GM23338 (cell line): ENCODE results near the gene PHLPP2. TPM values are rescaled to one million over a fixed set of nuclear protein-coding genes. Genes with fewer than 3 reads are reported as not detected.

Experiments
- ATAC-seq: fragments of 200-7000 bp; cut with Tn5 transposase; 3 replicates; pipeline ENCODE4 v1.9.1; 2020
- DNase-seq: peaks from one replicate; pipeline ENCODE4 v3.0.0-alpha.2; 2015; ENCODE audit warnings: low spot score
- H2AFZ ChIP-seq: fragments of 200-600 bp; sonication (generic); 2 replicates; pipeline ENCODE4 v1.8.0; 2016; ENCODE audit warnings: antibody characterized with exemption, mild to moderate bottlenecking, moderate library complexity
- H3F3A ChIP-seq: fragments of 200-600 bp; sonication (generic); replicated peaks from 2 replicates; pipeline ENCODE4 v1.8.0; 2017; ENCODE audit warnings: antibody characterized with exemption, mixed run types, low read depth
- H3K27ac ChIP-seq: fragments of 200-600 bp; sonication (generic); 2 replicates; pipeline ENCODE4 v1.6.1; 2016; ENCODE audit warnings: low read depth
- H3K27me3 ChIP-seq: fragments of 200-600 bp; sonication (generic); 2 replicates; pipeline ENCODE4 v1.8.0; 2016; ENCODE audit warnings: mild to moderate bottlenecking, mixed run types, moderate library complexity; ENCODE audit not compliant: insufficient read depth
- H3K36me3 ChIP-seq: fragments of 200-600 bp; sonication (generic); 2 replicates; pipeline ENCODE4 v1.8.0; 2016; ENCODE audit warnings: mild to moderate bottlenecking; ENCODE audit not compliant: insufficient read depth
- H3K4me1 ChIP-seq: fragments of 200-600 bp; sonication (generic); 2 replicates; pipeline ENCODE4 v1.8.0; 2016; ENCODE audit warnings: mild to moderate bottlenecking, moderate library complexity; ENCODE audit not compliant: insufficient read depth
- H3K4me2 ChIP-seq: fragments of 200-600 bp; sonication (generic); 2 replicates; pipeline ENCODE4 v1.7.1; 2017; ENCODE audit warnings: mixed run types
- H3K4me3 ChIP-seq: fragments of 200-600 bp; sonication (generic); 2 replicates; pipeline ENCODE4 v1.6.1; 2016; ENCODE audit warnings: mixed run types
- H3K79me2 ChIP-seq: fragments of 200-600 bp; sonication (generic); replicated peaks from 2 replicates; pipeline ENCODE4 v1.8.0; 2017; ENCODE audit warnings: mild to moderate bottlenecking; ENCODE audit not compliant: insufficient read depth
- H3K9me2 ChIP-seq: fragments of 200-600 bp; sonication (generic); 2 replicates; pipeline ENCODE4 v1.8.0; 2017; ENCODE audit not compliant: insufficient read depth
- H4K20me1 ChIP-seq: fragments of 200-600 bp; sonication (generic); replicated peaks from 2 replicates; pipeline ENCODE4 v1.8.0; 2017; ENCODE audit warnings: mild to moderate bottlenecking; ENCODE audit not compliant: insufficient read depth
- H3K27ac Mint-ChIP-seq: 2 replicates; pipeline ENCODE4 v1.8.0; 2020; ENCODE audit warnings: inconsistent platforms, mild to moderate bottlenecking, moderate library complexity, mixed read lengths
- H3K27me3 Mint-ChIP-seq: 3 replicates; pipeline ENCODE4 v1.8.0; 2022; ENCODE audit warnings: low read depth, mild to moderate bottlenecking, moderate library complexity, mixed read lengths, inconsistent platforms; ENCODE audit not compliant: insufficient read depth, poor library complexity
- H3K36me3 Mint-ChIP-seq: 3 replicates; pipeline ENCODE4 v1.8.0; 2021; ENCODE audit warnings: low read depth, mild to moderate bottlenecking, inconsistent platforms, moderate library complexity, mixed read lengths
- H3K4me1 Mint-ChIP-seq: 3 replicates; pipeline ENCODE4 v1.8.0; 2020; ENCODE audit warnings: mild to moderate bottlenecking, inconsistent platforms, mixed read lengths
- H3K4me3 Mint-ChIP-seq: 3 replicates; pipeline ENCODE4 v1.8.0; 2021; ENCODE audit warnings: moderate library complexity, mild to moderate bottlenecking, inconsistent platforms, mixed read lengths
- H3K9me3 Mint-ChIP-seq: 3 replicates; pipeline ENCODE4 v1.8.0; 2020; ENCODE audit warnings: moderate library complexity, mild to moderate bottlenecking, inconsistent platforms, mixed read lengths
- CREB1 ChIP-seq: fragments of 250-450 bp; sonication (Bioruptor Pico); IDR thresholded peaks from 2 replicates; pipeline ENCODE4 v1.5.0; 2020; ENCODE audit warnings: low read depth, mild to moderate bottlenecking, moderate library complexity
- CTCF ChIP-seq, 2 experiments: fragments of 200-600 bp in 1 of 2; sonication (generic) in 1 of 2; conservative IDR thresholded peaks; 2 replicates each; pipeline versions ENCODE4 v1.5.1 to v1.6.1; 2016 to 2017; ENCODE audit warnings: antibody characterized with exemption in 2 of 2, low read depth in 2 of 2, mild to moderate bottlenecking in 2 of 2, moderate library complexity in 1 of 2
- EZH2 ChIP-seq: fragments of 200-600 bp; sonication (generic); IDR thresholded peaks from one replicate; pipeline ENCODE4 v1.8.0; 2017; ENCODE audit warnings: antibody characterized with exemption, mild to moderate bottlenecking, low read depth; ENCODE audit not compliant: unreplicated experiment
- EZH2phosphoT487 ChIP-seq: fragments of 200-600 bp; sonication (generic); IDR thresholded peaks from one replicate; pipeline ENCODE4 v1.8.1; 2018; ENCODE audit warnings: antibody characterized with exemption; ENCODE audit not compliant: unreplicated experiment
- JUNB ChIP-seq: IDR thresholded peaks from one replicate; pipeline ENCODE4 v1.6.1; 2016; ENCODE audit warnings: antibody characterized with exemption; ENCODE audit not compliant: unreplicated experiment
- NANOG ChIP-seq: IDR thresholded peaks from 2 replicates; pipeline ENCODE4 v1.6.1; 2016; ENCODE audit warnings: antibody characterized with exemption, borderline replicate concordance
- POLR2AphosphoS5 ChIP-seq: IDR thresholded peaks from 2 replicates; pipeline ENCODE4 v1.6.1; 2016; ENCODE audit warnings: antibody characterized with exemption, low read depth
- ZNF114 ChIP-seq: fragments of 250-450 bp; sonication (Bioruptor Pico); IDR thresholded peaks from 2 replicates; pipeline ENCODE4 v1.5.0; 2020; ENCODE audit warnings: mild to moderate bottlenecking, moderate library complexity
- ZNF331 ChIP-seq: fragments of 250-450 bp; sonication (Bioruptor Pico); IDR thresholded peaks from 2 replicates; pipeline ENCODE4 v1.5.0; 2020; ENCODE audit warnings: low read depth, mild to moderate bottlenecking, moderate library complexity
- ZNF462 ChIP-seq: fragments of 250-450 bp; sonication (Bioruptor Pico); IDR thresholded peaks from 2 replicates; pipeline ENCODE4 v1.5.0; 2020; ENCODE audit warnings: mild to moderate bottlenecking, moderate library complexity
- polyA plus RNA-seq: library from polyadenylated mRNA; unstranded; fragments of >200 nt; fragmentation: Nextera tagmentation; extraction: Ambion mirVana; gene quantifications from 2 replicates; pipeline ENCODE4 v1.2.1, GENCODE V29; 2016
- total RNA-seq: library from RNA; depleted of rRNA; stranded (reverse); fragments of >200 nt; shearing (Covaris generic); gene quantifications from 2 replicates; pipeline ENCODE4 v1.2.3, GENCODE V29; 2014
- TF ChIP-seq, protein P1 (sequence below): IDR thresholded peaks from one replicate; pipeline ENCODE4 v1.6.1; 2018; ENCODE audit warnings: antibody characterized with exemption; ENCODE audit not compliant: unreplicated experiment

Gene PHLPP2
- total and polyA plus RNA-seq, 2 experiments from 2014 or later, result 4.2 to 20.5 TPM

DNA sequence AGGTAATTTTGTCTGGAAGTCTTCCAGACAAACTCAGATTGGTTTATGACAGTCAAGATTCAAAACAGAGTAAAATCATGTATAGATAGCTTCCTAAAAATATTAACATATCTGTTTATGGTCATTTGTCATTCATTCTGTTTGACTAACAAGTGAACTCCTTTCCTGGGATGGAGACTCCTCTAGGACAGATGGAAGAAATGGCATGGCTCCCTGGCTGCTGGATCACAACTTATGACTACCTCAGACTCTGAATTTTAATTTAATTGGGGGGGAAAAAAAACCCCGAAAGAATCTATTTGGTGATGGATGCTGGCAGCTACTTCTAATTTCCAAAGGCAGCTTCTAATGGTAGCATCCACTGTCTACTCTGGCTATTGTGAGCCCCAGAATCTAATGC, 34.6 kb downstream of the PHLPP2 start (continued):
- no peak for TF ChIP-seq ZNF462 (CRISPR knock-in tag)
- TF ChIP-seq, protein P1, sequence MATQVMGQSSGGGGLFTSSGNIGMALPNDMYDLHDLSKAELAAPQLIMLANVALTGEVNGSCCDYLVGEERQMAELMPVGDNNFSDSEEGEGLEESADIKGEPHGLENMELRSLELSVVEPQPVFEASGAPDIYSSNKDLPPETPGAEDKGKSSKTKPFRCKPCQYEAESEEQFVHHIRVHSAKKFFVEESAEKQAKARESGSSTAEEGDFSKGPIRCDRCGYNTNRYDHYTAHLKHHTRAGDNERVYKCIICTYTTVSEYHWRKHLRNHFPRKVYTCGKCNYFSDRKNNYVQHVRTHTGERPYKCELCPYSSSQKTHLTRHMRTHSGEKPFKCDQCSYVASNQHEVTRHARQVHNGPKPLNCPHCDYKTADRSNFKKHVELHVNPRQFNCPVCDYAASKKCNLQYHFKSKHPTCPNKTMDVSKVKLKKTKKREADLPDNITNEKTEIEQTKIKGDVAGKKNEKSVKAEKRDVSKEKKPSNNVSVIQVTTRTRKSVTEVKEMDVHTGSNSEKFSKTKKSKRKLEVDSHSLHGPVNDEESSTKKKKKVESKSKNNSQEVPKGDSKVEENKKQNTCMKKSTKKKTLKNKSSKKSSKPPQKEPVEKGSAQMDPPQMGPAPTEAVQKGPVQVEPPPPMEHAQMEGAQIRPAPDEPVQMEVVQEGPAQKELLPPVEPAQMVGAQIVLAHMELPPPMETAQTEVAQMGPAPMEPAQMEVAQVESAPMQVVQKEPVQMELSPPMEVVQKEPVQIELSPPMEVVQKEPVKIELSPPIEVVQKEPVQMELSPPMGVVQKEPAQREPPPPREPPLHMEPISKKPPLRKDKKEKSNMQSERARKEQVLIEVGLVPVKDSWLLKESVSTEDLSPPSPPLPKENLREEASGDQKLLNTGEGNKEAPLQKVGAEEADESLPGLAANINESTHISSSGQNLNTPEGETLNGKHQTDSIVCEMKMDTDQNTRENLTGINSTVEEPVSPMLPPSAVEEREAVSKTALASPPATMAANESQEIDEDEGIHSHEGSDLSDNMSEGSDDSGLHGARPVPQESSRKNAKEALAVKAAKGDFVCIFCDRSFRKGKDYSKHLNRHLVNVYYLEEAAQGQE, result no peak
- no peak for TF ChIP-seq ZNF114 (CRISPR knock-in tag)
- TF ChIP-seq POLR2AphosphoS5, result no peak
- TF ChIP-seq NANOG, result no peak

DNA sequence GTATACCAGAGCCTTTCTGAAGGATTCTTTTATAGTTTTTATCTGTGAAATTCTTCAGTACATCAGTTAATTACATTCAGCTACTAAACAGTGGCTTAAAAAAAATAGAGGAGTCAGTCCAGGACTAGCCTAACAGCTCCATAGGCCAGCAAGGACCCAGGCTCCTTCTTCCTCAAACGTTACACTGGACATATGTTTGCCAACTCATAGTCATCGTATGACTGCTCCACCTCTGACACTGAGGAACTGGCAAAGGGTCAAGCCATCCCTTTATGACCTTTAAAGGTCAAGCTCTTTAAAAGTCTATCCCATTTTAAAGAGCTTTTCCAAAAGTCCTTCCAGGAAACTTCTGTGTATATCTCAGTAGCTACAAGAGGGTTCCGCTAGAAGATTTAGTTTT, 36.6 kb downstream of the PHLPP2 start:
- H3K36me3 ChIP-seq, result peaks cover 9% of the 10 kb centered on the region; the same call in 1 of the 2 replicates
- H4K20me1 ChIP-seq, result 0 out of 2 replicates have a peak, but pooled peaks cover 4% of the 10 kb centered on the region
- peaks cover 5% of the 10 kb centered on the region; the same call in 1 of the 2 replicates for H3K79me2 ChIP-seq
- H3K4me1 ChIP-seq, result no peaks in the 10 kb centered on the region
- no peaks in the 10 kb centered on the region for H3K27me3 ChIP-seq
- H3K4me3 ChIP-seq, result no peak overlapping the region
- no peaks in the 10 kb centered on the region for H3F3A ChIP-seq
- Mint-ChIP-seq H3K4me1 (no peaks in the 10 kb centered on the region), H3K36me3 (peaks cover 25% of the 10 kb centered on the region), H3K4me3 (no peak overlapping the region), H3K27me3 (peaks cover 4% of the 10 kb centered on the region), H3K27ac (no peak overlapping the region), H3K9me3 (no peaks in the 10 kb centered on the region)
- no peak overlapping the region for H2AFZ ChIP-seq
- H3K27ac ChIP-seq, result no peak overlapping the region
- no peak overlapping the region for H3K4me2 ChIP-seq
- ATAC-seq (no peak), DNase-seq (no peak)
- H3K9me2 ChIP-seq, result no peaks in the 10 kb centered on the region
- no peak for TF ChIP-seq JUNB
- no peak for TF ChIP-seq EZH2phosphoT487
- TF ChIP-seq CTCF (conservative IDR thresholded peaks at IDR 0.05; ENCODE audit: low read depth in 2 of 2), result no peak
- TF ChIP-seq ZNF114 (CRISPR knock-in tag), result no peak
- no peak for TF ChIP-seq ZNF331 (CRISPR knock-in tag)
- no peak for TF ChIP-seq CREB1 (CRISPR knock-in tag)
- TF ChIP-seq EZH2, result no peak
